Stimulated activated CD4-positive, alpha-beta T cell treated with anti-CD3 and anti-CD28 coated beads, Interleukin-12 subunit alpha, Interleukin-12 subunit beta, amount 100 ng/mL, for 4 hours (primary cell): Measurements from ENCODE around the gene CFAP54.

Source experiments
- DNase-seq: peaks from one replicate; pipeline ENCODE4 v3.0.0-alpha.2; 2020

The CFAP54 gene

GRCh38 chr12:96907671-96908422 is 418.5 kb downstream of the CFAP54 start:
- DNase-seq = peak; percentile 8

GRCh38 chr12:96908423-96908675 is 419.0 kb downstream of the CFAP54 start:
- no peak for DNase-seq

GRCh38 chr12:96912261-96912660 is 422.9 kb downstream of the CFAP54 start:
- DNase-seq = no peak

GRCh38 chr12:96912943-96913342 is 423.6 kb downstream of the CFAP54 start:
- no peak for DNase-seq

- no peak for DNase-seq
Measured at GRCh38 chr12:96919510-96920210, 430.3 kb downstream of the CFAP54 start.
